ENCODE measurements around the gene LEFTY2. TPM values are rescaled to one million over a fixed set of nuclear protein-coding genes. Genes with fewer than 3 reads are reported as not detected.
A peak's percentile ranks its signal among the peaks of the same experiment; 100 is the strongest.

The LEFTY2 gene
- total and polyA plus RNA-seq, 10 of the 15 experiments (the other 5 are each of a cell fraction or from before 2014, with no cell fraction given) = not detected

DNA sequence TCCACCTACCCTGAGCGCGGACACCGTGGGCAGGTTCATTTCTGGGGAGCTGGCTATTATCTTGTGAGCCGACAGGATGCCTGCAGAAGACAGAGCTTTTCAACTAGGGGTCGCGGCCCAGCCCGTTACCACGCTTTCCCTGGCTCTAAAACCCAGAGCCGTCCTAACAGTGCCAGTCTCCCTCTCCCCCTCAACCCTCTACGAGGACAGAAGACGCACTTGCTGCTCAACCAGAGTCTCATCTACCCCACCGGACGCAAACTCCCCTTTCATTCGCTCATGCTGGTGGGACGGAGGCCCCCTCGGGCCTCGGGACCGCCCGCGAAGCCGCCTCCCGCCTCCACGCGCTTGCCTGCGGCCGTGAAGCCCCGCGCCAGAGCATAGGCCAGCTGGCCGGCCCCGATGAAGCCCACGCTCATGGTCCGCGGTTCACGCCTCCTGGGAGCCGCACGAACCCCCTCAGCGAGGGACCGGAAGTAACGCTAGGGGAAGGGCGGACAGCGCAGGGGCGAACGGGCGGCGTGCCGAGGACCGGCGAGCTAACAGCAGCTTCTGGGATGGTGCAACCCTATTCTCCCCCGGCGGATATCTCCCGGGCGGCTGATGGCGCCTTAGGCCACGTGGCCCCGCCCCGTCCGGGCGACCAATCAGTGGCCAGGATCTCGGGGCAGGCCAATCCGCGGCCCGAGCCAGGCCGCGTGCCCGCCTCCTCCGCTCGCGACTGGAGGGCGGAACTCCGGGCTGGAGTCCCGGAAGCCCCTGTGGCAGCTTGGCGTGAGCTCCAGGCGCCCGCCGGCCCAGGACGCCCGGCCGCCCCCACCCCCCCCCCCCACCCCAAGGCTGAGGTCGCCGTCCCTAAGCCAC is 17.1 kb downstream of the LEFTY2 start, which contains the start of gene PYCR2 (continued):
- TF ChIP-seq, protein P1, sequence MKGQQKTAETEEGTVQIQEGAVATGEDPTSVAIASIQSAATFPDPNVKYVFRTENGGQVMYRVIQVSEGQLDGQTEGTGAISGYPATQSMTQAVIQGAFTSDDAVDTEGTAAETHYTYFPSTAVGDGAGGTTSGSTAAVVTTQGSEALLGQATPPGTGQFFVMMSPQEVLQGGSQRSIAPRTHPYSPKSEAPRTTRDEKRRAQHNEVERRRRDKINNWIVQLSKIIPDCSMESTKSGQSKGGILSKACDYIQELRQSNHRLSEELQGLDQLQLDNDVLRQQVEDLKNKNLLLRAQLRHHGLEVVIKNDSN (IDR thresholded peaks at IDR 0.05; ENCODE audit: borderline replicate concordance, extremely low read length, insufficient read depth, low read depth, low read length) = peak; percentile 92
- no peak for TF ChIP-seq KAT2A (conservative IDR thresholded peaks at IDR 0.05; ENCODE audit: control insufficient read depth, low read depth, low read length)
- TF ChIP-seq GATAD2B (conservative IDR thresholded peaks at IDR 0.05; ENCODE audit: low read depth) = peak; percentile 89
- no peak for TF ChIP-seq SUZ12 (IDR thresholded peaks at IDR 0.05; ENCODE audit: unreplicated experiment)
- TF ChIP-seq BCL11A (IDR thresholded peaks at IDR 0.05; ENCODE audit: low read depth, low read length) = no peak
- peak; percentile 77 for TF ChIP-seq RELA (IDR thresholded peaks at IDR 0.05; ENCODE audit: borderline replicate concordance, partially characterized antibody)
- TF ChIP-seq RAD21 (IDR thresholded peaks at IDR 0.05; ENCODE audit: insufficient read depth, low read depth, low read length) = no peak
- peak; percentile 81 for TF ChIP-seq TCF12 (IDR thresholded peaks at IDR 0.05; ENCODE audit: low read depth, low read length)
- no peak for TF ChIP-seq CBX3 (IDR thresholded peaks at IDR 0.05; ENCODE audit: borderline replicate concordance, low read depth)
- 0 out of 2 replicates have a peak, but pooled peaks have one; percentile 46 for TF ChIP-seq HDGF (IDR thresholded peaks at IDR 0.05)
- no peak for TF ChIP-seq ASH2L (IDR thresholded peaks at IDR 0.05; ENCODE audit: borderline replicate concordance, low read depth)
- peak; percentile 94 for TF ChIP-seq SP1 (IDR thresholded peaks at IDR 0.05; ENCODE audit: low read depth, low read length)
- TF ChIP-seq GABPA (IDR thresholded peaks at IDR 0.05; ENCODE audit: low read depth) = peak; percentile 89
- TF ChIP-seq, protein P2, sequence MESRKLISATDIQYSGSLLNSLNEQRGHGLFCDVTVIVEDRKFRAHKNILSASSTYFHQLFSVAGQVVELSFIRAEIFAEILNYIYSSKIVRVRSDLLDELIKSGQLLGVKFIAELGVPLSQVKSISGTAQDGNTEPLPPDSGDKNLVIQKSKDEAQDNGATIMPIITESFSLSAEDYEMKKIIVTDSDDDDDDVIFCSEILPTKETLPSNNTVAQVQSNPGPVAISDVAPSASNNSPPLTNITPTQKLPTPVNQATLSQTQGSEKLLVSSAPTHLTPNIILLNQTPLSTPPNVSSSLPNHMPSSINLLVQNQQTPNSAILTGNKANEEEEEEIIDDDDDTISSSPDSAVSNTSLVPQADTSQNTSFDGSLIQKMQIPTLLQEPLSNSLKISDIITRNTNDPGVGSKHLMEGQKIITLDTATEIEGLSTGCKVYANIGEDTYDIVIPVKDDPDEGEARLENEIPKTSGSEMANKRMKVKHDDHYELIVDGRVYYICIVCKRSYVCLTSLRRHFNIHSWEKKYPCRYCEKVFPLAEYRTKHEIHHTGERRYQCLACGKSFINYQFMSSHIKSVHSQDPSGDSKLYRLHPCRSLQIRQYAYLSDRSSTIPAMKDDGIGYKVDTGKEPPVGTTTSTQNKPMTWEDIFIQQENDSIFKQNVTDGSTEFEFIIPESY (IDR thresholded peaks at IDR 0.05) = no peak
- TF ChIP-seq STAT1 (conservative IDR thresholded peaks at IDR 0.05) = no peak
- TF ChIP-seq YY1 (IDR thresholded peaks at IDR 0.05; ENCODE audit: low read depth, low read length) = peak; percentile 92
- TF ChIP-seq, protein P3, sequence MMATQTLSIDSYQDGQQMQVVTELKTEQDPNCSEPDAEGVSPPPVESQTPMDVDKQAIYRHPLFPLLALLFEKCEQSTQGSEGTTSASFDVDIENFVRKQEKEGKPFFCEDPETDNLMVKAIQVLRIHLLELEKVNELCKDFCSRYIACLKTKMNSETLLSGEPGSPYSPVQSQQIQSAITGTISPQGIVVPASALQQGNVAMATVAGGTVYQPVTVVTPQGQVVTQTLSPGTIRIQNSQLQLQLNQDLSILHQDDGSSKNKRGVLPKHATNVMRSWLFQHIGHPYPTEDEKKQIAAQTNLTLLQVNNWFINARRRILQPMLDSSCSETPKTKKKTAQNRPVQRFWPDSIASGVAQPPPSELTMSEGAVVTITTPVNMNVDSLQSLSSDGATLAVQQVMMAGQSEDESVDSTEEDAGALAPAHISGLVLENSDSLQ (IDR thresholded peaks at IDR 0.05) = no peak
- TF ChIP-seq, protein P4, sequence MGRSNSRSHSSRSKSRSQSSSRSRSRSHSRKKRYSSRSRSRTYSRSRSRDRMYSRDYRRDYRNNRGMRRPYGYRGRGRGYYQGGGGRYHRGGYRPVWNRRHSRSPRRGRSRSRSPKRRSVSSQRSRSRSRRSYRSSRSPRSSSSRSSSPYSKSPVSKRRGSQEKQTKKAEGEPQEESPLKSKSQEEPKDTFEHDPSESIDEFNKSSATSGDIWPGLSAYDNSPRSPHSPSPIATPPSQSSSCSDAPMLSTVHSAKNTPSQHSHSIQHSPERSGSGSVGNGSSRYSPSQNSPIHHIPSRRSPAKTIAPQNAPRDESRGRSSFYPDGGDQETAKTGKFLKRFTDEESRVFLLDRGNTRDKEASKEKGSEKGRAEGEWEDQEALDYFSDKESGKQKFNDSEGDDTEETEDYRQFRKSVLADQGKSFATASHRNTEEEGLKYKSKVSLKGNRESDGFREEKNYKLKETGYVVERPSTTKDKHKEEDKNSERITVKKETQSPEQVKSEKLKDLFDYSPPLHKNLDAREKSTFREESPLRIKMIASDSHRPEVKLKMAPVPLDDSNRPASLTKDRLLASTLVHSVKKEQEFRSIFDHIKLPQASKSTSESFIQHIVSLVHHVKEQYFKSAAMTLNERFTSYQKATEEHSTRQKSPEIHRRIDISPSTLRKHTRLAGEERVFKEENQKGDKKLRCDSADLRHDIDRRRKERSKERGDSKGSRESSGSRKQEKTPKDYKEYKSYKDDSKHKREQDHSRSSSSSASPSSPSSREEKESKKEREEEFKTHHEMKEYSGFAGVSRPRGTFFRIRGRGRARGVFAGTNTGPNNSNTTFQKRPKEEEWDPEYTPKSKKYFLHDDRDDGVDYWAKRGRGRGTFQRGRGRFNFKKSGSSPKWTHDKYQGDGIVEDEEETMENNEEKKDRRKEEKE (IDR thresholded peaks at IDR 0.05) = no peak
- TF ChIP-seq NFYB (IDR thresholded peaks at IDR 0.05; ENCODE audit: insufficient read depth, low read depth, low read length) = peak; percentile 89
- TF ChIP-seq TARDBP (IDR thresholded peaks at IDR 0.05; ENCODE audit: borderline replicate concordance) = no peak
- TF ChIP-seq RCOR1 (conservative IDR thresholded peaks at IDR 0.05; ENCODE audit: low read depth, low read length) = no peak
